BLaER1 treated with 17β-estradiol and CSF1 and Interleukin-3, amounts not matched to agents 10 nM and 100 nM (cell line): ENCODE results near the gene CDH11.

ENCODE experiments used
- H3K27ac ChIP-seq, 11 experiments: shearing (Covaris generic); formaldehyde crosslinking; 2 replicates each; pipeline ENCODE4 v1.8.1; 2022
- H3K27me3 ChIP-seq, 11 experiments: shearing (Covaris generic); formaldehyde crosslinking; 2 replicates each; pipeline ENCODE4 v1.8.1; 2022
- H3K36me3 ChIP-seq, 11 experiments: shearing (Covaris generic); formaldehyde crosslinking; 2 replicates each; pipeline ENCODE4 v1.8.1; 2022
- H3K4me1 ChIP-seq, 10 experiments: shearing (Covaris generic); formaldehyde crosslinking; 2 replicates each; pipeline ENCODE4 v1.8.1; 2022
- H3K4me2 ChIP-seq, 11 experiments: shearing (Covaris generic); formaldehyde crosslinking; 2 replicates each; pipeline ENCODE4 v1.8.1; 2022
- H3K4me3 ChIP-seq, 10 experiments: shearing (Covaris generic); formaldehyde crosslinking; 2 replicates each; pipeline ENCODE4 v1.8.1; 2022
- H3K9ac ChIP-seq, 11 experiments: shearing (Covaris generic); formaldehyde crosslinking; 2 replicates each; pipeline ENCODE4 v1.8.1; 2022
- H3K9me3 ChIP-seq, 11 experiments: shearing (Covaris generic); formaldehyde crosslinking; replicated peaks in 1 of 11; 2 replicates each; pipeline ENCODE4 v1.8.1; 2022
- H4K20me1 ChIP-seq, 11 experiments: shearing (Covaris generic); formaldehyde crosslinking; 2 replicates each; pipeline ENCODE4 v1.8.1; 2022
- Cebpa-rat ChIP-seq, 11 experiments: shearing (Covaris generic); IDR thresholded peaks; 2 replicates each; pipeline ENCODE4 v1.8.1; 2022

Gene CDH11

DNA sequence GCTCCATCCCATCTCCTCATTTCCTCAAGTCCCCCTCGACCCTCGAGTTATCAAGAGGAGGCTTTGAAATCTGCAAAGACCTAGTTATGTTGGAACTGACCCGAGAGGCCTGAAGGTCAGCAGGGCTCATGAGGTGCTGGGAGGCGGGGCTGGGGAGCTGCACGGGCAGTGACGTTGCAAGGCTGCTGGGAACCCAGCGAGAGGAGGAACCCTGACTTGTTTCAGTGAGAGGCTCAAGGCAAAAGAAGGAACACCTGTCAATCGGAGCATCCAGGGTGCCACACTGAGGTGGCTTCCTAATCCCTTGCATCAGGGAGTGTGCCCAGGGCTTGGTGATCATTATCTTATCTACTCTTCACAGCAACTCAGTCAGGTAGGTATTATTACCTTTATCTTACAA is 86.9 kb downstream of the CDH11 start:
- Histone ChIP-seq H3K9me3 (peaks cover 0 to 5% (median 3%) of the 10 kb centered on the region in 11 experiments; a peak in 5 of 22 replicates), H3K4me2 (no peak overlapping the region), H3K4me3 (no peak overlapping the region), H3K4me1 (no peaks in the 10 kb centered on the region), H3K9ac (no peak overlapping the region), H3K27ac (no peak overlapping the region), H3K36me3 (no peaks in the 10 kb centered on the region), H4K20me1 (no peaks in the 10 kb centered on the region), H3K27me3 (no peaks in the 10 kb centered on the region)
- no peak for TF ChIP-seq Cebpa-rat (IDR thresholded peaks at IDR 0.05)

DNA sequence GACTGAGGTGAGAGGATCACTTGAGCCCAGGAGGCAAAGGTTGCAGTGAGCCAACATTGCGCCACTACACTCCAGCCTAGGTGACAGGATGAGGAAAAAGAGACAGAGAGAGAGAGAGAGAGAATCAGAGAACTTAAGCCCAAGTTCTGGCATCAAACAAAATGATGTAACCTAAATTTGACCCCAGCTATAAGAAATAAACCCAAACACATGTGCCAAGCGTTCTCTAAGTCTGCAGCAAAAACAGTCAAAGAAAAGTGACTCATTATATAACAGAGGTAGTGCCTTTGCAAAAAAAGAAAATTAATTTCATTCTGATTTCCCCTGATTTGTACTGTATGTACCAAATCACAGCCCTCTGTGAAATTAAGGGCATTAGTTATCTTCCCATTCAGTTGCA is 89.5 kb downstream of the CDH11 start:
- no peak overlapping the region for H3K9ac ChIP-seq
- no peak for TF ChIP-seq Cebpa-rat (IDR thresholded peaks at IDR 0.05)
- H4K20me1 ChIP-seq = no peaks in the 10 kb centered on the region
- H3K4me1 ChIP-seq = no peaks in the 10 kb centered on the region
- H3K9me3 ChIP-seq = no peaks in the 10 kb centered on the region
- H3K4me2 ChIP-seq = no peak overlapping the region
- H3K27me3 ChIP-seq = no peaks in the 10 kb centered on the region
- no peak overlapping the region for H3K4me3 ChIP-seq
- no peaks in the 10 kb centered on the region for H3K36me3 ChIP-seq
- no peak overlapping the region for H3K27ac ChIP-seq

DNA sequence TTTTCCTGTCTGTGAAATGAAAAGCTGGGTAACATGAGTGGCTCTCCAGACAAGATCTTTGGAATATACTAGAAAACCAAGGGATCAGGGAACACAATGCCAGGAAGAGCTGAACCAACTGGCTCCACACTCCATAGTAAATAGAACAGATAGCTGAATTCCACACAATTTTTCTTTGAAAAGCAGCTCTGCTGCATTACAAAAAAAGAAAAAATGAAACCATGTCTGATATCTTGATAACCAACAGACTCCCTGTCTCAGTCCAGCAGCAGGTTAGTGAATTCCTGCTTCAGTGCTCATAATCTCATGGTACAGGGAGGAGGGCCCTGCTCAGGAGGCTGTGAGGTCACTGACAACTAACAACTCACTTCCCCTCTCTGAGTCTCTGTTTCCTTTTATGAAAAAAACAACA is 97.1 kb downstream of the CDH11 start:
- TF ChIP-seq Cebpa-rat (IDR thresholded peaks at IDR 0.05) = no peak
- Histone ChIP-seq H3K9me3 (no peaks in the 10 kb centered on the region), H3K4me2 (no peak overlapping the region), H3K36me3 (no peaks in the 10 kb centered on the region), H3K9ac (no peak overlapping the region), H3K27me3 (no peaks in the 10 kb centered on the region), H3K4me1 (no peaks in the 10 kb centered on the region), H4K20me1 (no peaks in the 10 kb centered on the region), H3K4me3 (no peak overlapping the region), H3K27ac (no peak overlapping the region)

DNA sequence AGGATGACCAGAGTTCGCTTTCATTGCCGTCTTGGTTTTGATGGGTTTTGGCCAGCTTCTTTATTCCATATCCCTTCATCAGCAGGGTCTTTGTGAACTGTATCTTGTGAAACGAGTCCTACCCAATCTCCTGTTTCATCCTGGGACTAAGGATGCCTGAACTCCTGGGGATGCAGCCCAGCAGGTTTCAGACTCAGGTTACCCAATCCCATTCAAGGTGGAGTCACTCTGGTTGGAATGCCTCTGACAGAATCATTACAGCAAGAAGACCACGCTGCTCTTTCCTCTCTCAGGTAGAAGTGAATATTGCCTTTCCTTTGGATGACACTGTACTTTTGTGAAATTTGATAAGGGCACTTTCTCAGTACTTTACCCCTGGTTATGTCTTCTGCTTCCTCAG is 98.1 kb downstream of the CDH11 start:
- no peak overlapping the region for H3K4me2 ChIP-seq
- H3K4me3 ChIP-seq = no peak overlapping the region
- H3K9me3 ChIP-seq = peaks cover under 1 to 4% (median 1%) of the 10 kb centered on the region in 11 experiments; a peak in 14 of 22 replicates
- H3K4me1 ChIP-seq = no peaks in the 10 kb centered on the region
- H3K9ac ChIP-seq = no peak overlapping the region
- no peaks in the 10 kb centered on the region for H3K27me3 ChIP-seq
- TF ChIP-seq Cebpa-rat (IDR thresholded peaks at IDR 0.05) = no peak
- no peak overlapping the region for H3K27ac ChIP-seq
- H4K20me1 ChIP-seq = no peaks in the 10 kb centered on the region
- no peaks in the 10 kb centered on the region for H3K36me3 ChIP-seq

DNA sequence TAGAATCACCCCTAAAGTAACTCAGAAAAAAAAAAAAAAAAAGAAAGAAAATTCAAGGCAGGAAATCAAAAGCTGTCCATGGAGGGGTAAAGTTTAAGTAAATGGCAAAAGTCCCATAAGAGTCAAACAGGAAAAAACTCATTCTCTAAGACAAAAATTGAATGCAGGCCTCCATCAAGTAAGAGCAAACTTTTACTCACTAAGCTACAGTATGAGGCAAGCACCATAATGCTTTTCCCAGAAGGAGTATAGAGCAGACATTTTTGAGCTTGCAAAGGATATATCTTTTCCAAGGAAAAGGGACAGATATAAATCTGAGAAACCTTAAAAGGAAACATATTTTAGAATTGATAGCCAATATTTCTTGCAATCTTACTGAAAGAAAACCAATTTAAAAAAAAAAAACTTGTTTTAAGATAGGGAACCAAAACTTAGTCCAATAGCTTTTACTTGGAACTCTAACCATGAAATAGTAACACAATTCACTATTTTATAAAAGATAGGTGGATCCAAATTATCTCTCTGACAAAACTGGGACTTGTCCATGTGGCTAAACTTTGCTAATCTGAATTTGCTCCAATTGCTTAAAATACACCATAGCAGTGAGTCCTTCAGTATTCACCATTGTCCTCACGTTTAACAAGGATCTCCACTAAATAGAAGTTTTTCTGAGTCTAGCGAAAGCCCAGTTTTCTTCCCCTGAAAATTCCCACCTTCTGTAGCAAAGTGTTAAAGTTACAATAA is 99.8 kb downstream of the CDH11 start:
- H4K20me1 ChIP-seq = no peaks in the 10 kb centered on the region
- H3K4me1 ChIP-seq = no peaks in the 10 kb centered on the region
- H3K4me2 ChIP-seq = no peak overlapping the region
- H3K9ac ChIP-seq = no peak overlapping the region
- no peak for TF ChIP-seq Cebpa-rat (IDR thresholded peaks at IDR 0.05)
- H3K36me3 ChIP-seq = no peaks in the 10 kb centered on the region
- no peak overlapping the region for H3K4me3 ChIP-seq
- no peaks in the 10 kb centered on the region for H3K27me3 ChIP-seq
- peaks cover 11 to 21% (median 16%) of the 10 kb centered on the region in 11 experiments; a peak in 21 of 22 replicates for H3K9me3 ChIP-seq
- no peak overlapping the region for H3K27ac ChIP-seq

DNA sequence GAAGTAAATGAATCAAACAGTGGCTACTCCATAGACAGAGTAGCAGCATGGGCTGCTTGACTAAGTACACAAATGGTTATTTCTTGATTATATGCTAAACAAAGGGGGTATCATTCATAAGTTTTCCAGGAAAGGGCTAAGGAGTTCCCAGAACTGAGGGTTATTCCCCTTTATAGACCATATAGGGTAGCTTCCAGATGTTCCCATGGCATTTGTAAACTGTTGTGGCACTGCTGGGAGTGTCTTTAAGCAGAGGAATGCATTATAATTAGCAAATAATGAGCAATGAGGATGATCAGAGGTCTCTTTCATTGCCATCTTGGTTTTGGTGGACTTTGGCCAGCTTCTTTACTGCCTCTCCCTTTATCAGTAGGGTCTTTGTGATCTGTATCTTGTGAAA is 105.1 kb downstream of the CDH11 start:
- Histone ChIP-seq H3K27me3 (no peaks in the 10 kb centered on the region), H3K9ac (no peak overlapping the region), H3K9me3 (peaks cover 11 to 24% (median 18%) of the 10 kb centered on the region in 11 experiments; a peak in 21 of 22 replicates), H4K20me1 (no peaks in the 10 kb centered on the region), H3K4me3 (no peak overlapping the region), H3K4me2 (no peak overlapping the region), H3K36me3 (no peaks in the 10 kb centered on the region), H3K27ac (no peak overlapping the region), H3K4me1 (no peaks in the 10 kb centered on the region)
- TF ChIP-seq Cebpa-rat (IDR thresholded peaks at IDR 0.05) = no peak

DNA sequence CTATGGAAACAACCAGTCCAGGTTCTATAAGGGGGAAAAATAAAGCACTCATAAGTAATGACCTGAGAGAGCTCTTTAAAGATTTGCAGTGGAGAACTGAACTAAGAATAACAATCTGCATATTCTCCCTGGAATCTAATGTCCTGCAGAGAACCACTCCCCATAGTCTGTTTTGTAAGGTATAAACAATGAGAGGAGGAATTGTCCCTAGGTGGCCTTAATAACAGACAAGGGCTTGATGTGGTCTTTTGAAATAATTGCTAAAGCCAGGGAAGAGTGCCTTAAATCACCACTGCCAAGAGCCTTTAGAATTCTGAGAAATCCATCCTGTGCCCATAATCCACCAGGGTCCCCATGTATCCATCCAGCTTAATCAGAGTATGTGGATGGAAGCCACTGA is 106.3 kb downstream of the CDH11 start:
- no peaks in the 10 kb centered on the region for H3K4me1 ChIP-seq
- H4K20me1 ChIP-seq = no peaks in the 10 kb centered on the region
- H3K27ac ChIP-seq = no peak overlapping the region
- H3K27me3 ChIP-seq = no peaks in the 10 kb centered on the region
- H3K36me3 ChIP-seq = no peaks in the 10 kb centered on the region
- no peak for TF ChIP-seq Cebpa-rat (IDR thresholded peaks at IDR 0.05)
- peaks cover 11 to 24% (median 18%) of the 10 kb centered on the region in 11 experiments; a peak in 21 of 22 replicates for H3K9me3 ChIP-seq
- H3K9ac ChIP-seq = no peak overlapping the region
- H3K4me3 ChIP-seq = no peak overlapping the region
- H3K4me2 ChIP-seq = no peak overlapping the region

DNA sequence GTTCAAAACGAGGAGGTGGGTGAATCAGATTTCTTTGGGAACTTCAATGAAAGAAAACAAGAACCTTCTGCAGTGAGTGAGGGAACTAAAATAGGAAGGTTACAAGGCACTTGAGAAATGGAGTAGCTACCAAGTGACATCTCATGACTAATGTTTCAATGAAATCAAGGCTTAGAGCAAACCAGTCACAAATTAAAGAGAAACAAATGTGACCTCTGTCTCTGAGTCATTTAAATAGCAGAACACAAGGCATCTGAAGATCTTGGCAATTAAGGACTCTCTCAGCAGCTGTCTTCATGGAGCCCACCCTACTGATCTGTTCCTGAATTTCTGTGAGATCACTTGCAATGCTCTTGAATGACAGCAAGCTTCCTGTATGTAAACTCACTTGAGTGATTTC is 109.5 kb downstream of the CDH11 start:
- Histone ChIP-seq H3K9ac (no peak overlapping the region), H3K27ac (no peak overlapping the region), H3K4me3 (no peak overlapping the region), H3K36me3 (no peaks in the 10 kb centered on the region), H3K4me1 (no peaks in the 10 kb centered on the region), H3K27me3 (no peaks in the 10 kb centered on the region), H3K9me3 (peaks cover 0 to 8% (median 5%) of the 10 kb centered on the region in 11 experiments; a peak in 4 of 22 replicates), H4K20me1 (no peaks in the 10 kb centered on the region), H3K4me2 (no peak overlapping the region)
- TF ChIP-seq Cebpa-rat (IDR thresholded peaks at IDR 0.05) = no peak

DNA sequence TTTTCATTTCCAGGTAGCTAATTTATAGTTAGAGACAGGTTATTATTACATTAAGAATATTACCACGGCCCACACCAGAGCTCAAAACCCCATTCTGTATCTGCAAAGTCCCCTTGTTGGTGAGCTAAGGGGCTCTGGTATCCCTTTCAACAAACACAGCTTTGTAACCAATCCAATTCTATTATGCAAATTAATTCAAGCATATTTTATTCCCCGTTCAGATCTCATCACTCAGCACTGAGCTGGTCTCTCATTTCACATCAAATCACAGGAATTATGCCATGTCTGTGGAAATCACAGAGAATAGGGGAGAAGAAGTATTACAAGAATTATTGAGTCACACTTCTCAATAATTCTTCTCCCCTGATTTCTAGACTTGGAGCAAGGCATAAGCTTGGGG is 111.7 kb downstream of the CDH11 start:
- no peak for TF ChIP-seq Cebpa-rat (IDR thresholded peaks at IDR 0.05)
- Histone ChIP-seq H3K4me2 (no peak overlapping the region), H3K4me1 (no peaks in the 10 kb centered on the region), H3K9me3 (no peaks in the 10 kb centered on the region; a peak in 1 of 22 replicates), H3K9ac (no peak overlapping the region), H3K36me3 (no peaks in the 10 kb centered on the region), H3K4me3 (no peak overlapping the region), H4K20me1 (no peaks in the 10 kb centered on the region), H3K27ac (no peak overlapping the region), H3K27me3 (no peaks in the 10 kb centered on the region)

DNA sequence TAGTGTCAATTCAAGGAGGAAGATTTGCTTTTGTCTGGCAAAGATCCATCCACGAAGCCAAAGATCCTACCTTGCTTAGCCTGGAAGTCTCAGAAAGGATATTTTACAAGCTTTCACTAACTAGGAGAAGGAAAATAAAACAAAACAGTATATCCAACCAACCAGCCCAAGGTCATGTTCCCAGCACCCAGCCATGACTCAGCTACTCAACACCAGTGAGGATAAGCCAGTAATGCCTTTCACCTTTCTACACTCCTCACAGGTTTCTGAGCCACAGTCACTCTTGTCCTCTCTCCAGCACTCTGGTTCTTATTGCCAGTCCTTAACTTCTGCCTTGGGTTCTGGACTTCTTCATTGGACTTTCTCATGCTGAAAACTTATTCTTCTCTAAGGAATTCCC is 116.2 kb downstream of the CDH11 start:
- no peak for TF ChIP-seq Cebpa-rat (IDR thresholded peaks at IDR 0.05)
- Histone ChIP-seq H4K20me1 (no peaks in the 10 kb centered on the region), H3K9ac (no peak overlapping the region)

More for the DNA sequence above, 116.2 kb downstream of the CDH11 start:
- no peak overlapping the region for H3K27ac ChIP-seq
- H3K9me3 ChIP-seq = no peaks in the 10 kb centered on the region; a peak in 1 of 22 replicates
- H3K4me3 ChIP-seq = no peak overlapping the region
- H3K27me3 ChIP-seq = no peaks in the 10 kb centered on the region
- no peaks in the 10 kb centered on the region for H3K36me3 ChIP-seq
- H3K4me2 ChIP-seq = no peak overlapping the region
- peaks cover 0 to 8% (median 0%) of the 10 kb centered on the region in 10 experiments; a peak in 2 of 20 replicates for H3K4me1 ChIP-seq
